Measurements from ENCODE around the gene AP5Z1. TPM values are rescaled to one million over a fixed set of nuclear protein-coding genes. Genes with fewer than 3 reads are reported as not detected.
A peak's percentile ranks its signal among the peaks of the same experiment; 100 is the strongest.

The AP5Z1 gene
- polyA plus RNA-seq, 3 donors = 30.8 to 75.2 (median 33.8) TPM

GRCh38 chr7:4745265-4745919 lies 30.0 kb upstream of the AP5Z1 start:
- Histone ChIP-seq H3K27me3 (ENCODE audit: control insufficient read depth in 2 of 2, insufficient read depth in 2 of 2, low read length in 2 of 2) (no peaks in the 10 kb centered on the region), H3K4me2 (replicated peaks; ENCODE audit: extremely low read depth, low read length, poor library complexity, severe bottlenecking) (peak overlapping the region; percentile 75), H3K9me3 (replicated peaks in 1 of 2; ENCODE audit: control insufficient read depth in 1 of 2, insufficient read depth in 1 of 2, low read length in 2 of 2) (no peaks in the 10 kb centered on the region), H4K20me1 (ENCODE audit: insufficient read depth, low read length) (peaks cover 14% of the 10 kb centered on the region), H3K4me1 (ENCODE audit: control insufficient read depth in 1 of 2, insufficient read depth in 2 of 2, low read length in 2 of 2) (peaks cover 40 to 43% of the 10 kb centered on the region in 2 donors), H3K36me3 (replicated peaks in 1 of 2; ENCODE audit: control insufficient read depth in 1 of 2, insufficient read depth in 2 of 2, low read length in 2 of 2) (peaks cover 21 to 48% of the 10 kb centered on the region in 2 donors), H3K79me2 (ENCODE audit: insufficient read depth, low read length) (peaks cover 77% of the 10 kb centered on the region), H3K9ac (ENCODE audit: insufficient read depth, low read length, poor library complexity, severe bottlenecking) (peak overlapping the region; percentile 60), H3K27ac (ENCODE audit: low read depth in 1 of 2, low read length in 2 of 2) (peak overlapping the region; percentile 77 to 95), H2AFZ (ENCODE audit: insufficient read depth, low read depth, low read length, poor library complexity, severe bottlenecking) (peak overlapping the region; percentile 50), H3K4me3 (replicated peaks in 1 of 3; ENCODE audit: low read depth in 2 of 3, low read length in 3 of 3) (peak overlapping the region; percentile 40 to 77 (median 62))
- peaks cover 0 to 2% (median 0%) of the 10 kb centered on the region in 3 donors for H3K27me3 Mint-ChIP-seq (ENCODE audit: low read depth in 3 of 3)
- no peak for DNase-seq
- peaks cover 37 to 69% of the 10 kb centered on the region in 2 donors for H3K36me3 Mint-ChIP-seq
- peaks cover 0 to 3% (median 0%) of the 10 kb centered on the region in 7 donors for H3K9me3 Mint-ChIP-seq
- 0% methylated on average over 3 of the region's 18 CpGs for WGBS (ENCODE audit: insufficient coverage)
- peak overlapping the region; percentile 93 to 97 (median 97) for H3K27ac Mint-ChIP-seq
- intact Hi-C loops (cut with micrococcal nuclease) = loop anchor here in 1 of 2 donors (2.0 to 5.0 kb wide), 3 partner anchors 19 to 63 kb away; partner anchors contain the start of gene FOXK1
- H3K4me3 Mint-ChIP-seq = peak overlapping the region; percentile 76 to 88
- TF ChIP-seq, protein P1, sequence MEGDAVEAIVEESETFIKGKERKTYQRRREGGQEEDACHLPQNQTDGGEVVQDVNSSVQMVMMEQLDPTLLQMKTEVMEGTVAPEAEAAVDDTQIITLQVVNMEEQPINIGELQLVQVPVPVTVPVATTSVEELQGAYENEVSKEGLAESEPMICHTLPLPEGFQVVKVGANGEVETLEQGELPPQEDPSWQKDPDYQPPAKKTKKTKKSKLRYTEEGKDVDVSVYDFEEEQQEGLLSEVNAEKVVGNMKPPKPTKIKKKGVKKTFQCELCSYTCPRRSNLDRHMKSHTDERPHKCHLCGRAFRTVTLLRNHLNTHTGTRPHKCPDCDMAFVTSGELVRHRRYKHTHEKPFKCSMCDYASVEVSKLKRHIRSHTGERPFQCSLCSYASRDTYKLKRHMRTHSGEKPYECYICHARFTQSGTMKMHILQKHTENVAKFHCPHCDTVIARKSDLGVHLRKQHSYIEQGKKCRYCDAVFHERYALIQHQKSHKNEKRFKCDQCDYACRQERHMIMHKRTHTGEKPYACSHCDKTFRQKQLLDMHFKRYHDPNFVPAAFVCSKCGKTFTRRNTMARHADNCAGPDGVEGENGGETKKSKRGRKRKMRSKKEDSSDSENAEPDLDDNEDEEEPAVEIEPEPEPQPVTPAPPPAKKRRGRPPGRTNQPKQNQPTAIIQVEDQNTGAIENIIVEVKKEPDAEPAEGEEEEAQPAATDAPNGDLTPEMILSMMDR (IDR thresholded peaks at IDR 0.05) = no peak
- H3K4me1 Mint-ChIP-seq = peaks cover 41% of the 10 kb centered on the region

DNA sequence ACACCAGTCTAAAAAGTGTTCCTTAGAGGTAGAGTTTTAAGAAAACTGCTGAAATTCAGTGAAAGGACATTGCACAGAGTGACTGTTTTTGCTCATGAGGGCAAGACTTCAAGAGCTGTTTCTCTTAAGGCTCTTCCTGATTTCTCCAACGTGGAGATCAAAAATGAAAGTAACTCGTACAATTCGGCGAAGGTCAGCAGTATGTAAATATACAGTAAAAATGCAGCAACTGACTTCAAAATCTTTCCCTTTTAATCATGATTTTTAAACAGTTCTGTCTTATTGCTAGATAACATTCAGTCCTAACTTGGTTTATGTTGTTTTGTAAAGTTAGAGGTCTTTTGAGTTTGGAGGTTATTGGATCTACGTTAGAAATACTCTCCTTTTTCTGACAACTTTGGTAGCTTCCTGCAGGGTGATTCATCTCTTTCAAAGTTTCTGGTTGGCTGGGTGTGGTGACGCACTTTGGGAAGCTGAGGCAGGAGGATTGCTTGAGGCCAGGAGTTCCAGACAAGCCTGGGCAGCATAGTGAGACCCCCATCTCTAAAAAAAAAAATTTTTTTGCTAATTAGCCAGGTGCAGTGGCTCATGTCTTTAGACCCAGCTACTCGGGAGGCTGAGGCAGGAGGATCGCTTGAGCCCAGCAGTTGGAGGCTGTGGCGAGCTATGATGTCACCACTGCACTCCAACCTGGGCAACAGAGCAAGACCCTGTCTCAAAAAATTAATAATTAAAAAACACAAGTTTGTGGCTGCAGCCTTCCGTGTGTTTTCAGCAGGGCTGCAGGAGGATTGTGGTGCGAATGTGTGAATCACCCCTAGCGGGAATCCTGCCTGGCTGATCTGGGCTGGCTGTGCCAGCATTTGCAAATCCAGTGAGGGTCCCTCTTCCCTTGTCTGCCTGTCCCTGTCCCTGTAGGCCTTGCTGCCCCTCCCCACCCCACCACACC lies 29.2 kb upstream of the AP5Z1 start:
- Histone ChIP-seq H3K4me1 (ENCODE audit: control insufficient read depth in 1 of 2, insufficient read depth in 2 of 2, low read length in 2 of 2) (peaks cover 40 to 43% of the 10 kb centered on the region in 2 donors), H3K36me3 (replicated peaks in 1 of 2; ENCODE audit: control insufficient read depth in 1 of 2, insufficient read depth in 2 of 2, low read length in 2 of 2) (peaks cover 18 to 43% of the 10 kb centered on the region in 2 donors), H3K9me3 (replicated peaks in 1 of 2; ENCODE audit: control insufficient read depth in 1 of 2, insufficient read depth in 1 of 2, low read length in 2 of 2) (no peaks in the 10 kb centered on the region), H2AFZ (ENCODE audit: insufficient read depth, low read depth, low read length, poor library complexity, severe bottlenecking) (peak overlapping the region; percentile 32), H3K9ac (ENCODE audit: insufficient read depth, low read length, poor library complexity, severe bottlenecking) (peak overlapping the region; percentile 60), H3K4me2 (replicated peaks; ENCODE audit: extremely low read depth, low read length, poor library complexity, severe bottlenecking) (peak overlapping the region; percentile 75), H4K20me1 (ENCODE audit: insufficient read depth, low read length) (peaks cover 16% of the 10 kb centered on the region), H3K79me2 (ENCODE audit: insufficient read depth, low read length) (peaks cover 73% of the 10 kb centered on the region), H3K27me3 (ENCODE audit: control insufficient read depth in 2 of 2, insufficient read depth in 2 of 2, low read length in 2 of 2) (no peaks in the 10 kb centered on the region), H3K27ac (ENCODE audit: low read depth in 1 of 2, low read length in 2 of 2) (peak overlapping the region; percentile 77 to 95), H3K4me3 (replicated peaks in 1 of 3; ENCODE audit: low read depth in 2 of 3, low read length in 3 of 3) (peak overlapping the region; percentile 40 to 77 (median 62))
- Mint-ChIP-seq H3K4me1 (peaks cover 41% of the 10 kb centered on the region), H3K27me3 (ENCODE audit: low read depth in 3 of 3) (peaks cover 0 to 2% (median 0%) of the 10 kb centered on the region in 3 donors), H3K9me3 (peaks cover 0 to 3% (median 0%) of the 10 kb centered on the region in 7 donors), H3K36me3 (peaks cover 34 to 68% of the 10 kb centered on the region in 2 donors), H3K27ac (peak overlapping the region; percentile 93 to 97 (median 97)), H3K4me3 (peak overlapping the region; percentile 76 to 88)
- intact Hi-C loops (cut with micrococcal nuclease) = loop anchor here (2.0 to 5.0 kb wide), 4 partner anchors 19 to 105 kb away; partner anchors contain the start of gene FOXK1 (in 1 of the 2)
- TF ChIP-seq, protein P1 (IDR thresholded peaks at IDR 0.05) = no peak
- DNase-seq = peak; percentile 70 to 78 (median 78)
- WGBS (ENCODE audit: insufficient coverage) = 75% methylated on average over 4 of the region's 12 CpGs
